MCF 10A (cell line): ENCODE data around the gene NID1. TPM values are rescaled to one million over a fixed set of nuclear protein-coding genes. Genes with fewer than 3 reads are reported as not detected.

Experiments
- BruUV-seq: library from RNA; stranded (reverse); fragments of 400-500 nt; replicated peaks from 2 replicates; lab custom pipeline; 2021; lab: Mats Ljungman, UMichigan
- CTCF ChIA-PET: fragments of 300-600 bp; sonication (Branson Sonifier 250); formaldehyde crosslinking; extraction: SDS; loops from one replicate; lab custom pipeline; 2021; ENCODE audit warnings: antibody characterized with exemption, inconsistent platforms; lab: Yijun Ruan, JAX
- POLR2A ChIA-PET: fragments of 300-600, 350-650 bp; sonication (Branson Sonifier 250); formaldehyde crosslinking; extraction: SDS; loops from one replicate; lab custom pipeline; 2020; ENCODE audit warnings: antibody characterized with exemption, inconsistent platforms; lab: Yijun Ruan, JAX
- DNase-seq: peaks from one replicate; pipeline ENCODE4 v3.0.0-alpha.2; 2018; ENCODE audit not compliant: unreplicated experiment
- H3K27ac Mint-ChIP-seq: one replicate; pipeline ENCODE4 v1.8.0; 2022; ENCODE audit warnings: mild to moderate bottlenecking, low read depth, mixed read lengths; ENCODE audit not compliant: unreplicated experiment
- H3K27me3 Mint-ChIP-seq: one replicate; pipeline ENCODE4 v1.8.0; 2022; ENCODE audit warnings: mixed read lengths; ENCODE audit not compliant: insufficient read depth, unreplicated experiment
- H3K36me3 Mint-ChIP-seq: one replicate; pipeline ENCODE4 v1.8.0; 2022; ENCODE audit warnings: mild to moderate bottlenecking, moderate library complexity, mixed read lengths; ENCODE audit not compliant: insufficient read depth, unreplicated experiment
- H3K4me1 Mint-ChIP-seq: one replicate; pipeline ENCODE4 v1.8.0; 2022; ENCODE audit warnings: mixed read lengths; ENCODE audit not compliant: insufficient read depth, unreplicated experiment
- H3K4me3 Mint-ChIP-seq: one replicate; pipeline ENCODE4 v1.8.0; 2022; ENCODE audit warnings: mild to moderate bottlenecking, moderate library complexity, mixed read lengths; ENCODE audit not compliant: unreplicated experiment
- H3K9me3 Mint-ChIP-seq: one replicate; pipeline ENCODE4 v1.8.0; 2022; ENCODE audit warnings: mixed read lengths; ENCODE audit not compliant: unreplicated experiment
- CTCF ChIP-seq: fragments of 200-600 bp; IDR thresholded peaks from one replicate; pipeline ENCODE4 v1.8.0; 2022; ENCODE audit warnings: antibody characterized with exemption, mild to moderate bottlenecking; ENCODE audit not compliant: unreplicated experiment
- intact Hi-C: fragments of 100-400 bp; cut with micrococcal nuclease; formaldehyde crosslinking; loops from 2 replicates; pipeline ENCODE4 v1.14.1; 2022
- total RNA-seq: library from RNA; stranded (reverse); gene quantifications from 2 replicates; pipeline ENCODE4 v1.2.3, GENCODE V29; 2022

NID1 gene
- total RNA-seq, 1 experiment from 2014 or later: 0.16 TPM

GRCh38 chr1:235989105-235989504 lies 75.8 kb downstream of the NID1 start:
- CTCF ChIA-PET: interaction anchor here (1.2 kb wide), 1 partner anchor 123 kb away, joined by 3 read pairs; the partner anchor contains the start of gene LYST
- H3K27me3 Mint-ChIP-seq: no peaks in the 10 kb centered on the region
- intact Hi-C loops: no loop called here

GRCh38 chr1:235986869-235987268 lies 78.0 kb downstream of the NID1 start:
- Mint-ChIP-seq H3K36me3 (peaks cover 6% of the 10 kb centered on the region), H3K27ac (no peak overlapping the region), H3K4me3 (no peak overlapping the region), H3K9me3 (no peaks in the 10 kb centered on the region), H3K27me3 (no peaks in the 10 kb centered on the region), H3K4me1 (peaks cover 18% of the 10 kb centered on the region)
- intact Hi-C loops: no loop called here
- no peak for DNase-seq
- TF ChIP-seq CTCF: no peak
- CTCF ChIA-PET: interaction anchor here (6.0 kb wide), 1 partner anchor 15 kb away, joined by 63 read pairs; no protein-coding TSS in a partner anchor
- POLR2A ChIA-PET: interaction anchor here (1.1 kb wide), 1 partner anchor 14 kb away, joined by 3 read pairs; no protein-coding TSS in a partner anchor
- BruUV-seq: no TSS peak

More at GRCh38 chr1:235989105-235989504, 75.8 kb downstream of the NID1 start:
- no peak for DNase-seq
- peaks cover 11% of the 10 kb centered on the region for H3K4me1 Mint-ChIP-seq
- peaks cover 6% of the 10 kb centered on the region for H3K36me3 Mint-ChIP-seq
- no peaks in the 10 kb centered on the region for H3K9me3 Mint-ChIP-seq
- POLR2A ChIA-PET: no interaction called here
- no peak overlapping the region for H3K27ac Mint-ChIP-seq
- BruUV-seq: no TSS peak
- no peak for TF ChIP-seq CTCF
- no peak overlapping the region for H3K4me3 Mint-ChIP-seq

- H3K36me3 Mint-ChIP-seq: peaks cover 6% of the 10 kb centered on the region
- intact Hi-C loops: no loop called here
- CTCF ChIA-PET: interaction anchor here (0.6 to 6.0 kb wide), 6 partner anchors 11 to 201 kb away, joined by 3 to 63 read pairs (median 4); no protein-coding TSS in a partner anchor
- H3K27ac Mint-ChIP-seq: peak overlapping the region; percentile 33
- H3K4me1 Mint-ChIP-seq: peaks cover 13% of the 10 kb centered on the region
- no peak overlapping the region for H3K4me3 Mint-ChIP-seq
- DNase-seq: peak; percentile 35
- BruUV-seq: no TSS peak
- POLR2A ChIA-PET: interaction anchor here (0.7 to 1.3 kb wide), 2 partner anchors 61 to 118 kb away, joined by 3 read pairs; partner anchors contain the start of gene LYST
- no peak for TF ChIP-seq CTCF
- no peaks in the 10 kb centered on the region for H3K27me3 Mint-ChIP-seq
- no peaks in the 10 kb centered on the region for H3K9me3 Mint-ChIP-seq
These were observed 80.7 kb downstream of the NID1 start for GRCh38 chr1:235984041-235984825.

GRCh38 chr1:235980976-235981375 lies 83.9 kb downstream of the NID1 start:
- POLR2A ChIA-PET: interaction anchor here (0.7 kb wide), 1 partner anchor 467 kb away, joined by 3 read pairs; no protein-coding TSS in a partner anchor
- Mint-ChIP-seq H3K27me3 (no peaks in the 10 kb centered on the region), H3K4me3 (no peak overlapping the region), H3K27ac (no peak overlapping the region), H3K36me3 (no peaks in the 10 kb centered on the region), H3K4me1 (peaks cover 13% of the 10 kb centered on the region), H3K9me3 (no peaks in the 10 kb centered on the region)
- TF ChIP-seq CTCF: no peak
- intact Hi-C loops: no loop called here
- no peak for DNase-seq
- CTCF ChIA-PET: interaction anchor here (0.6 to 1.5 kb wide), 3 partner anchors 9 to 250 kb away, joined by 3 to 15 read pairs (median 4); no protein-coding TSS in a partner anchor
- no TSS peak for BruUV-seq
